ENCODE results near the gene RBM25. TPM values are rescaled to one million over a fixed set of nuclear protein-coding genes. Genes with fewer than 3 reads are reported as not detected.

The RBM25 gene
- total and polyA plus RNA-seq, 4 donors: 8.4 to 26.2 (median 22.2) TPM

DNA sequence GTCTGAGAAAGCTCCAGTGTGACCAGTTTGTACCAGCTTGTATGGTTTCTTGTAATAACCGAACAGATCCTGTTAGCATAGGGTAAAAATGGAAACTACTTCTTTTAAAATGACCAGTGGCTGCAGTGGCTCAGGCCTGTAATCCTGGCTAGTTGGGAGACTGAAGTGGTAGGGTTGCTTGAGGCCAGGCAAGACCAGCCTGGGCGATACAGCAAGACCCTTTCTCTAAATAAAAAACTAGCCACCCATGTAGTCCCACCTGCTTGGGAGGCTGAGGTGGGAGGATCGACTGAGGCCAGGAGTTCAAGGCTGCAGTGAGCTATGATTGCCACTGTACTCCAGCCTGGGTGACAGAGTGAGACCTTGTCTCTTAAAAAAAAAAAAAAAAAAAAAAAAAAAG lies 85.3 kb downstream of the RBM25 start:
- Histone ChIP-seq H3K27ac (ENCODE audit: low read depth in 1 of 2, low read length in 2 of 2) (no peak overlapping the region), H3K4me1 (ENCODE audit: control insufficient read depth in 4 of 4, insufficient read depth in 4 of 4, low read length in 3 of 4) (peaks cover 0 to 10% (median 8%) of the 10 kb centered on the region in 4 donors), H3K9ac (ENCODE audit: low read depth in 1 of 2, low read length in 2 of 2) (no peak overlapping the region), H3K9me3 (ENCODE audit: control insufficient read depth in 4 of 4, low read length in 3 of 4) (no peaks in the 10 kb centered on the region), H3K27me3 (ENCODE audit: control insufficient read depth in 4 of 4, insufficient read depth in 4 of 4, low read length in 3 of 4) (no peaks in the 10 kb centered on the region), H3K36me3 (ENCODE audit: control insufficient read depth in 4 of 4, insufficient read depth in 3 of 4, low read depth in 1 of 4, low read length in 3 of 4) (peaks cover 2 to 7% (median 5%) of the 10 kb centered on the region in 4 donors), H3K4me3 (ENCODE audit: low read depth in 1 of 3, low read length in 3 of 3) (no peak overlapping the region)
- WGBS: 96% methylated on average over 3 of the region's 3 CpGs
- TF ChIP-seq YY1 (IDR thresholded peaks at IDR 0.05): no peak
- TF ChIP-seq, protein P1, sequence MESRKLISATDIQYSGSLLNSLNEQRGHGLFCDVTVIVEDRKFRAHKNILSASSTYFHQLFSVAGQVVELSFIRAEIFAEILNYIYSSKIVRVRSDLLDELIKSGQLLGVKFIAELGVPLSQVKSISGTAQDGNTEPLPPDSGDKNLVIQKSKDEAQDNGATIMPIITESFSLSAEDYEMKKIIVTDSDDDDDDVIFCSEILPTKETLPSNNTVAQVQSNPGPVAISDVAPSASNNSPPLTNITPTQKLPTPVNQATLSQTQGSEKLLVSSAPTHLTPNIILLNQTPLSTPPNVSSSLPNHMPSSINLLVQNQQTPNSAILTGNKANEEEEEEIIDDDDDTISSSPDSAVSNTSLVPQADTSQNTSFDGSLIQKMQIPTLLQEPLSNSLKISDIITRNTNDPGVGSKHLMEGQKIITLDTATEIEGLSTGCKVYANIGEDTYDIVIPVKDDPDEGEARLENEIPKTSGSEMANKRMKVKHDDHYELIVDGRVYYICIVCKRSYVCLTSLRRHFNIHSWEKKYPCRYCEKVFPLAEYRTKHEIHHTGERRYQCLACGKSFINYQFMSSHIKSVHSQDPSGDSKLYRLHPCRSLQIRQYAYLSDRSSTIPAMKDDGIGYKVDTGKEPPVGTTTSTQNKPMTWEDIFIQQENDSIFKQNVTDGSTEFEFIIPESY (IDR thresholded peaks at IDR 0.05): no peak
- TF ChIP-seq HNF4A (conservative IDR thresholded peaks at IDR 0.05): no peak
- no peak for TF ChIP-seq TAF1 (conservative IDR thresholded peaks at IDR 0.05)
- no peak for TF ChIP-seq REST (IDR thresholded peaks at IDR 0.05)
- no peak for TF ChIP-seq FOXA2 (IDR thresholded peaks at IDR 0.05)
- no peak for TF ChIP-seq FOXA1 (IDR thresholded peaks at IDR 0.05)
- TF ChIP-seq HNF4G (IDR thresholded peaks at IDR 0.05): no peak
- TF ChIP-seq, protein P2, sequence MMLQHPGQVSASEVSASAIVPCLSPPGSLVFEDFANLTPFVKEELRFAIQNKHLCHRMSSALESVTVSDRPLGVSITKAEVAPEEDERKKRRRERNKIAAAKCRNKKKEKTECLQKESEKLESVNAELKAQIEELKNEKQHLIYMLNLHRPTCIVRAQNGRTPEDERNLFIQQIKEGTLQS (IDR thresholded peaks at IDR 0.05): no peak
- no peak for TF ChIP-seq MAX (IDR thresholded peaks at IDR 0.05)
- no peak for TF ChIP-seq RXRA (IDR thresholded peaks at IDR 0.05)
- no peak for TF ChIP-seq JUND (IDR thresholded peaks at IDR 0.05)
- TF ChIP-seq SP1 (IDR thresholded peaks at IDR 0.05): no peak
- TF ChIP-seq EGR1 (IDR thresholded peaks at IDR 0.05; ENCODE audit: low read depth in 2 of 2): no peak
- TF ChIP-seq GABPA (IDR thresholded peaks at IDR 0.05 in 1 of 2, conservative IDR thresholded peaks at IDR 0.05 in 1 of 2): no peak
- DNase-seq (ENCODE audit: low spot score): no peak

GRCh38 chr14:73145371-73145770 lies 87.0 kb downstream of the RBM25 start:
- no peak for DNase-seq (ENCODE audit: low spot score)
- TF ChIP-seq GABPA (IDR thresholded peaks at IDR 0.05 in 1 of 2, conservative IDR thresholded peaks at IDR 0.05 in 1 of 2) (no peak), SP1 (IDR thresholded peaks at IDR 0.05) (no peak), YY1 (IDR thresholded peaks at IDR 0.05) (no peak)
- TF ChIP-seq, protein P3, sequence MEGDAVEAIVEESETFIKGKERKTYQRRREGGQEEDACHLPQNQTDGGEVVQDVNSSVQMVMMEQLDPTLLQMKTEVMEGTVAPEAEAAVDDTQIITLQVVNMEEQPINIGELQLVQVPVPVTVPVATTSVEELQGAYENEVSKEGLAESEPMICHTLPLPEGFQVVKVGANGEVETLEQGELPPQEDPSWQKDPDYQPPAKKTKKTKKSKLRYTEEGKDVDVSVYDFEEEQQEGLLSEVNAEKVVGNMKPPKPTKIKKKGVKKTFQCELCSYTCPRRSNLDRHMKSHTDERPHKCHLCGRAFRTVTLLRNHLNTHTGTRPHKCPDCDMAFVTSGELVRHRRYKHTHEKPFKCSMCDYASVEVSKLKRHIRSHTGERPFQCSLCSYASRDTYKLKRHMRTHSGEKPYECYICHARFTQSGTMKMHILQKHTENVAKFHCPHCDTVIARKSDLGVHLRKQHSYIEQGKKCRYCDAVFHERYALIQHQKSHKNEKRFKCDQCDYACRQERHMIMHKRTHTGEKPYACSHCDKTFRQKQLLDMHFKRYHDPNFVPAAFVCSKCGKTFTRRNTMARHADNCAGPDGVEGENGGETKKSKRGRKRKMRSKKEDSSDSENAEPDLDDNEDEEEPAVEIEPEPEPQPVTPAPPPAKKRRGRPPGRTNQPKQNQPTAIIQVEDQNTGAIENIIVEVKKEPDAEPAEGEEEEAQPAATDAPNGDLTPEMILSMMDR (IDR thresholded peaks at IDR 0.05; ENCODE audit: low read depth, low read length, missing input control): no peak
- Histone ChIP-seq H3K27me3 (ENCODE audit: control insufficient read depth in 4 of 4, insufficient read depth in 4 of 4, low read length in 3 of 4) (no peaks in the 10 kb centered on the region), H3K4me3 (ENCODE audit: low read depth in 1 of 3, low read length in 3 of 3) (no peak overlapping the region), H3K9me3 (ENCODE audit: control insufficient read depth in 4 of 4, low read length in 3 of 4) (no peaks in the 10 kb centered on the region), H3K36me3 (ENCODE audit: control insufficient read depth in 4 of 4, insufficient read depth in 3 of 4, low read depth in 1 of 4, low read length in 3 of 4) (peaks cover 2 to 12% (median 8%) of the 10 kb centered on the region in 4 donors), H3K27ac (ENCODE audit: low read depth in 1 of 2, low read length in 2 of 2) (no peak overlapping the region), H3K9ac (ENCODE audit: low read depth in 1 of 2, low read length in 2 of 2) (no peak overlapping the region), H3K4me1 (ENCODE audit: control insufficient read depth in 4 of 4, insufficient read depth in 4 of 4, low read length in 3 of 4) (peaks cover 0 to 10% (median 8%) of the 10 kb centered on the region in 4 donors)
- WGBS: 97% methylated on average over 3 of the region's 3 CpGs
